ENCODE measurements around the gene AEBP1. TPM values are rescaled to one million over a fixed set of nuclear protein-coding genes. Genes with fewer than 3 reads are reported as not detected.

AEBP1 gene
- total and polyA plus RNA-seq, 8 donors = 5.1 to 49.3 (median 17.5) TPM

GRCh38 chr7:44162179-44162578 lies 58.0 kb downstream of the AEBP1 start:
- 83% methylated on average over 4 of the region's 4 CpGs for WGBS, 2 donors
- Histone ChIP-seq H3K27me3 (no peaks in the 10 kb centered on the region), H3K4me3 (no peak overlapping the region), H3K4me1 (no peaks in the 10 kb centered on the region), H3K9me3 (no peaks in the 10 kb centered on the region), H3K27ac (no peak overlapping the region), H3K36me3 (no peaks in the 10 kb centered on the region)
- ATAC-seq (peak in 1 of 4 donors; percentile 35), DNase-seq (peak in 1 of 6 donors; percentile 2), FAIRE-seq (no peak)
- intact Hi-C loops (cut with DNase I) = no loop called here
- TF ChIP-seq CTCF (IDR thresholded peaks at IDR 0.05) = no peak

- TF ChIP-seq CTCF (IDR thresholded peaks at IDR 0.05) = no peak
Measured at GRCh38 chr7:44162785-44163395, 58.7 kb downstream of the AEBP1 start.

GRCh38 chr7:44163591-44163990 lies 59.4 kb downstream of the AEBP1 start:
- Histone ChIP-seq H3K9me3 (no peaks in the 10 kb centered on the region), H3K4me3 (no peak overlapping the region), H3K27ac (no peak overlapping the region), H3K4me1 (no peaks in the 10 kb centered on the region), H3K27me3 (no peaks in the 10 kb centered on the region), H3K36me3 (no peaks in the 10 kb centered on the region)
- intact Hi-C loops (cut with DNase I) = no loop called here
- no peak for TF ChIP-seq CTCF (IDR thresholded peaks at IDR 0.05)
- FAIRE-seq (no peak), ATAC-seq (no peak), DNase-seq (no peak)
- WGBS, 2 donors = 46 to 57% methylated on average over 1 of the region's 1 CpG

More at GRCh38 chr7:44162785-44163395, 58.7 kb downstream of the AEBP1 start:
- Histone ChIP-seq H3K36me3 (no peaks in the 10 kb centered on the region), H3K4me1 (no peaks in the 10 kb centered on the region), H3K27me3 (no peaks in the 10 kb centered on the region), H3K9me3 (no peaks in the 10 kb centered on the region), H3K4me3 (no peak overlapping the region), H3K27ac (no peak overlapping the region)
- no peak for ATAC-seq
- intact Hi-C loops (cut with DNase I) = no loop called here
- DNase-seq = no peak
- 62% methylated on average over 1 of the region's 1 CpG for WGBS, 2 donors
- no peak for FAIRE-seq

Small RNAs within 50 kb of the gene (microRNA-seq; reads per million reads assigned to microRNA genes)
- 1.2 to 1.5 reads per million in 2 donors for gene MIR6838

Other genes with a start within 250 kb of the AEBP1 start
- gene MRPS24, start 234.8 kb upstream of the AEBP1 start, total RNA-seq = 10 to 100 TPM; 42.2 to 75.4 (median 57.8) TPM
- 10 to 100 TPM; 50.2 to 77.0 TPM for gene MRPS24, start 234.8 kb upstream of the AEBP1 start, polyA plus RNA-seq
- gene URGCP, start 197.7 kb upstream of the AEBP1 start, total RNA-seq = 10 to 100 TPM; 12.1 to 24.1 (median 16.8) TPM
- 10 to 100 TPM; 24.1 to 27.5 TPM for gene URGCP, start 197.7 kb upstream of the AEBP1 start, polyA plus RNA-seq
- gene UBE2D4, start 177.9 kb upstream of the AEBP1 start, total RNA-seq = 10 to 100 TPM; 12.0 to 19.5 (median 15.8) TPM
- gene UBE2D4, start 177.9 kb upstream of the AEBP1 start, polyA plus RNA-seq = 10 to 100 TPM; 13.3 to 17.0 TPM
- gene SPDYE1, start 106.4 kb upstream of the AEBP1 start, total RNA-seq = under 1 TPM in 1 of 6 donors, not detected in 5; 0.09 TPM
- not detected for gene SPDYE1, start 106.4 kb upstream of the AEBP1 start, polyA plus RNA-seq
- 10 to 100 TPM; 22.1 to 46.9 (median 30.2) TPM for gene DBNL, start 59.6 kb upstream of the AEBP1 start, total RNA-seq
- gene DBNL, start 59.6 kb upstream of the AEBP1 start, polyA plus RNA-seq = 10 to 100 TPM; 44.9 to 53.7 TPM
- under 1 TPM in 5 of 6 donors, not detected in 1; 0.49 to 0.73 (median 0.59) TPM for gene PGAM2, start 38.8 kb upstream of the AEBP1 start, total RNA-seq
- 1 to 10 TPM; 3.3 to 6.7 TPM for gene PGAM2, start 38.8 kb upstream of the AEBP1 start, polyA plus RNA-seq
- gene POLM, start 21.8 kb upstream of the AEBP1 start, total RNA-seq = 10 to 100 TPM in 5 of 6 donors, 1 to 10 TPM in 1; 9.0 to 16.4 (median 11.5) TPM
- 10 to 100 TPM; 21.0 to 28.6 TPM for gene POLM, start 21.8 kb upstream of the AEBP1 start, polyA plus RNA-seq
- gene POLD2, start 19.2 kb downstream of the AEBP1 start, total RNA-seq = 10 to 100 TPM; 40.6 to 57.3 (median 47.7) TPM
- gene POLD2, start 19.2 kb downstream of the AEBP1 start, polyA plus RNA-seq = 10 to 100 TPM; 68.3 to 86.4 TPM
- under 1 TPM in 1 of 6 donors, not detected in 5; 0.94 TPM for gene MYL7, start 37.0 kb downstream of the AEBP1 start, total RNA-seq
- 1 to 10 TPM; 1.9 to 2.3 TPM for gene MYL7, start 37.0 kb downstream of the AEBP1 start, polyA plus RNA-seq
- 1 to 10 TPM in 2 of 6 donors, under 1 TPM in 4; 0.57 to 2.0 (median 0.88) TPM for gene GCK, start 85.1 kb downstream of the AEBP1 start, total RNA-seq
- 10 to 100 TPM in 1 of 2 donors, 1 to 10 TPM in 1; 6.9 to 18.2 TPM for gene GCK, start 85.1 kb downstream of the AEBP1 start, polyA plus RNA-seq
- gene YKT6, start 96.6 kb downstream of the AEBP1 start, total RNA-seq = 10 to 100 TPM; 33.4 to 48.7 (median 38.8) TPM
- gene YKT6, start 96.6 kb downstream of the AEBP1 start, polyA plus RNA-seq = 10 to 100 TPM; 27.7 to 31.3 TPM
- 1 to 10 TPM in 4 of 6 donors, under 1 TPM in 2; 0.83 to 2.7 (median 1.8) TPM for gene CAMK2B, start 221.2 kb downstream of the AEBP1 start, total RNA-seq
- 10 to 100 TPM; 11.6 to 34.0 TPM for gene CAMK2B, start 221.2 kb downstream of the AEBP1 start, polyA plus RNA-seq

All from pancreas (tissue), 10 donors.